HEK293T (cell line): ENCODE results near the gene UTP14C.

Experiments
- ARNT ChIP-seq: fragments of 450-650 bp; IDR thresholded peaks from 2 replicates; pipeline ENCODE4 v1.6.1; 2017; ENCODE audit warnings: mild to moderate bottlenecking
- BHLHE40 ChIP-seq: fragments of 450-650 bp; IDR thresholded peaks from 2 replicates; pipeline ENCODE4 v1.6.1; 2016; ENCODE audit warnings: mild to moderate bottlenecking, moderate library complexity, borderline replicate concordance
- CTBP1 ChIP-seq: fragments of 450-650 bp; IDR thresholded peaks from 2 replicates; pipeline ENCODE4 v1.6.1; 2016; ENCODE audit warnings: borderline replicate concordance
- ELF4 ChIP-seq: fragments of 450-650 bp; IDR thresholded peaks from 2 replicates; pipeline ENCODE4 v1.6.1; 2017; ENCODE audit warnings: antibody characterized with exemption
- FOXA1 ChIP-seq: fragments of 450-650 bp; IDR thresholded peaks from 2 replicates; pipeline ENCODE4 v1.6.1; 2016; ENCODE audit warnings: mild to moderate bottlenecking
- FOXK2 ChIP-seq: fragments of 450-650 bp; IDR thresholded peaks from 2 replicates; pipeline ENCODE4 v1.6.1; 2016; ENCODE audit warnings: mild to moderate bottlenecking
- FOXM1 ChIP-seq: fragments of 450-650 bp; IDR thresholded peaks from 2 replicates; pipeline ENCODE4 v1.6.1; 2017; ENCODE audit warnings: mild to moderate bottlenecking, borderline replicate concordance
- HDGF ChIP-seq: fragments of 450-650 bp; IDR thresholded peaks from 2 replicates; pipeline ENCODE4 v1.6.1; 2017; ENCODE audit warnings: antibody characterized with exemption, borderline replicate concordance
- L3MBTL2 ChIP-seq: fragments of 450-650 bp; conservative IDR thresholded peaks from 2 replicates; pipeline ENCODE4 v1.6.1; 2016; ENCODE audit warnings: mild to moderate bottlenecking
- NFRKB ChIP-seq: fragments of 450-650 bp; IDR thresholded peaks from 2 replicates; pipeline ENCODE4 v1.6.1; 2016; ENCODE audit warnings: mild to moderate bottlenecking, moderate library complexity
- SP1 ChIP-seq: fragments of 450-650 bp; IDR thresholded peaks from 2 replicates; pipeline ENCODE4 v1.6.1; 2017
- SUZ12 ChIP-seq: fragments of 450-650 bp; IDR thresholded peaks from 2 replicates; pipeline ENCODE4 v1.6.1; 2016; ENCODE audit warnings: mild to moderate bottlenecking
- TARDBP ChIP-seq: fragments of 450-650 bp; IDR thresholded peaks from 2 replicates; pipeline ENCODE4 v1.6.1; 2016
- ZNF384 ChIP-seq: fragments of 450-650 bp; IDR thresholded peaks from 2 replicates; pipeline ENCODE4 v1.6.1; 2016

- no peak for TF ChIP-seq TARDBP
- no peak for TF ChIP-seq ARNT
- TF ChIP-seq SUZ12: no peak
- no peak for TF ChIP-seq FOXK2
- TF ChIP-seq FOXM1: no peak
- no peak for TF ChIP-seq HDGF
- no peak for TF ChIP-seq SP1
- TF ChIP-seq ELF4: no peak
- TF ChIP-seq FOXA1: no peak
- no peak for TF ChIP-seq BHLHE40
- no peak for TF ChIP-seq L3MBTL2
- no peak for TF ChIP-seq ZNF384
- no peak for TF ChIP-seq CTBP1
- TF ChIP-seq NFRKB: no peak
Observed at GRCh38 chr13:52004511-52005170, 19.9 kb upstream of the UTP14C start.
